ENCODE measurements around the gene UFM1.

GRCh38 chr13:38350114-38350617 lies 515 bp downstream of the UFM1 start:
- TF ChIP-seq CTCF (IDR thresholded peaks at IDR 0.05) (no peak), ZFX (IDR thresholded peaks at IDR 0.05; ENCODE audit: borderline replicate concordance) (no peak)

Measured in 22Rv1 (cell line).